ENCODE data around the gene MAPKAP1.

The MAPKAP1 gene

DNA sequence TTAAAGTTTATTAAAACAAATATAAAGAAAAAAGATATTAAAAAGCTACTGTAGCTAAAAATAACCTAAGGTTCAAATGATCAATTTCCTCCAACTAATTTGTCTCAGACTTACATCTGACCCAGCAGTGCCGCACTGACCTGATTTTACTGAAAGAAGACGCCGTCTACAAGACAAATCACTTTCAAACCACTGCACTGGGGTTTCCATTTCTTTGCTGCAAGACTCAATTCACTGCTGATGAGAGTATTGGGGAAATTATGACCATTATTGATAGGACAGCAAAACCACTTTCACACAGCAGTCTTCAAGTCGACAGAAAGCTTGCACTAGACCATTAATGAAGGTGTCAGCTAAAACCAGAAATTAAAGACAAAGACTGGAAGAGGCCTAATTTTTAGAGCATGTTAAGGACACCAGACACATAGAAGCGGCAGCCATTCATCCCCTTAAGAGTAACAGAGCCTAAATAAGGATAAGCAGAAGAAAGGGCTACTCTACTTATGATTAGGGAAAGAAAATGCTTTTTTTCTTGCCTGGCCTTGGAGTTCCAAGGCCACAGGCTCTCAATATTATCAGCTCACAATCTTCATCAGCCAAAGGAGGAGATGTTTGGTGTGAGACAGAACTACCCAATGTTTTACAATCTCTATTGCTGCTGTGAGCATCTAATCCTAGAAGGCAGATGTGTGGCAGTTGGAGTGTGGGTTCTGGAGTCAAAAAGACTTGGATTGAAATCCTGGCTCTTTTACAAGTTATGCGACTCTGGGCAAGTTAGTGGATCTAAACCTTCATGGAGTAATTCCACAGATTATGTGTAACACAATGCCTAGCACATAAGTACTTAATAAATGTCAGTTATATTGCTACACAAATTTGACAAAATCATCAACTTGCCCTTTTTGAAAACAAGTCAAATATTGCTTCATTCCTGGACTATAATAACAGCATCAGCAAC lies 190.7 kb downstream of the MAPKAP1 start:
- Histone ChIP-seq H3K27me3 (ENCODE audit: insufficient read depth, poor library complexity, severe bottlenecking) (no peaks in the 10 kb centered on the region), H3K4me3 (replicated peaks; ENCODE audit: insufficient read depth, low read length) (no peak overlapping the region), H3K27ac (replicated peaks) (no peak overlapping the region)
- DNase-seq (ENCODE audit: low read depth in 1 of 2, low spot score in 1 of 2) = no peak
- TF ChIP-seq, protein P1, sequence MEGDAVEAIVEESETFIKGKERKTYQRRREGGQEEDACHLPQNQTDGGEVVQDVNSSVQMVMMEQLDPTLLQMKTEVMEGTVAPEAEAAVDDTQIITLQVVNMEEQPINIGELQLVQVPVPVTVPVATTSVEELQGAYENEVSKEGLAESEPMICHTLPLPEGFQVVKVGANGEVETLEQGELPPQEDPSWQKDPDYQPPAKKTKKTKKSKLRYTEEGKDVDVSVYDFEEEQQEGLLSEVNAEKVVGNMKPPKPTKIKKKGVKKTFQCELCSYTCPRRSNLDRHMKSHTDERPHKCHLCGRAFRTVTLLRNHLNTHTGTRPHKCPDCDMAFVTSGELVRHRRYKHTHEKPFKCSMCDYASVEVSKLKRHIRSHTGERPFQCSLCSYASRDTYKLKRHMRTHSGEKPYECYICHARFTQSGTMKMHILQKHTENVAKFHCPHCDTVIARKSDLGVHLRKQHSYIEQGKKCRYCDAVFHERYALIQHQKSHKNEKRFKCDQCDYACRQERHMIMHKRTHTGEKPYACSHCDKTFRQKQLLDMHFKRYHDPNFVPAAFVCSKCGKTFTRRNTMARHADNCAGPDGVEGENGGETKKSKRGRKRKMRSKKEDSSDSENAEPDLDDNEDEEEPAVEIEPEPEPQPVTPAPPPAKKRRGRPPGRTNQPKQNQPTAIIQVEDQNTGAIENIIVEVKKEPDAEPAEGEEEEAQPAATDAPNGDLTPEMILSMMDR (IDR thresholded peaks at IDR 0.05; ENCODE audit: insufficient read depth, low read length) = no peak
- no peak for TF ChIP-seq SPI1 (IDR thresholded peaks at IDR 0.05; ENCODE audit: borderline replicate concordance, low read depth)
- TF ChIP-seq POLR2AphosphoS5 (IDR thresholded peaks at IDR 0.05; ENCODE audit: low read depth) = no peak
- TF ChIP-seq REST (IDR thresholded peaks at IDR 0.05; ENCODE audit: insufficient replicate concordance, low read depth) = no peak
- no peak for TF ChIP-seq GABPA (IDR thresholded peaks at IDR 0.05; ENCODE audit: low read depth)

DNA sequence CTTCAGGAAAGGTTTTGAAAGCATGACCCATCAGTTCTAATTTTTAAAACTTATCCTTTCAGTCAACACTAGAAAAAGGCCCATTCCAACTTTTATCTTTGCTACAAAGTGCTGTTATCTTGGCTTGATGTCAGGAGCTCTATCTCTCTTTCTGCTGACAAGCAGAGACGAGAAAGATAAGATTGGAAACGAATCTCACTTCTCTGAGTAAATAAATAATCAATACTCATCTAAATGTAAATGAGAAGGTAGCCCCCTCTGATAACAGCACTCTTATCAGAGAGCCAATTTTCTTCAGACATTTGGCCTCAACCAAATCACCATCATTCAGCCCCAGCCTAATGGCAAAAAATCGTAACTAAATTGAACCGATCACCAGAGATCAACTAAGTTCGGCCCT lies 191.7 kb downstream of the MAPKAP1 start:
- TF ChIP-seq POLR2AphosphoS5 (IDR thresholded peaks at IDR 0.05; ENCODE audit: low read depth) (no peak), SPI1 (IDR thresholded peaks at IDR 0.05; ENCODE audit: borderline replicate concordance, low read depth) (no peak), REST (IDR thresholded peaks at IDR 0.05; ENCODE audit: insufficient replicate concordance, low read depth) (no peak)
- TF ChIP-seq, protein P1 (IDR thresholded peaks at IDR 0.05; ENCODE audit: insufficient read depth, low read length) = no peak
- no peak overlapping the region for H3K4me3 ChIP-seq (replicated peaks; ENCODE audit: insufficient read depth, low read length)
- no peak for DNase-seq (ENCODE audit: low read depth in 1 of 2, low spot score in 1 of 2)
- H3K27me3 ChIP-seq (ENCODE audit: insufficient read depth, poor library complexity, severe bottlenecking) = no peaks in the 10 kb centered on the region
- no peak overlapping the region for H3K27ac ChIP-seq (replicated peaks)

DNA sequence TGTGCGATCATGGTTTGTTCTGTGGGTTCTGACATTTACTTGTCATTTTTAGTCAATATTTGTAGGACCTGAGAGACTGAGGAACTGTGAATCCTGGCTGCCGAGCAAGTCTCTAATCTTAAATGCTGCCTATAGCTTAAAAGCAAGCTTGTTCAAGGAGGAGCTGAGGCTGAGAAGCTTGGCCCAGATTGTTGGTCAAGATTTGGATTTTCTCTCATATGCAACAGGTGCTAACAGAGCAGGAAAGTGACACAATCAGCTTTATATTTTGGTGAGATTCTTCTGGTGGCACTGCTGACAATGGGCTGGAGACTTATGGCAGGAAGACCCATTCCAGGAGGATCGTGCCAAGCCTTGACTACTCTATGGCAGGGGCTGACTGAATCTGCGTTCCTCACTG lies 192.5 kb downstream of the MAPKAP1 start:
- no peak for DNase-seq (ENCODE audit: low read depth in 1 of 2, low spot score in 1 of 2)
- Histone ChIP-seq H3K4me3 (replicated peaks; ENCODE audit: insufficient read depth, low read length) (no peak overlapping the region), H3K27ac (replicated peaks) (no peak overlapping the region), H3K27me3 (ENCODE audit: insufficient read depth, poor library complexity, severe bottlenecking) (no peaks in the 10 kb centered on the region)
- TF ChIP-seq POLR2AphosphoS5 (IDR thresholded peaks at IDR 0.05; ENCODE audit: low read depth) = no peak
- no peak for TF ChIP-seq SPI1 (IDR thresholded peaks at IDR 0.05; ENCODE audit: borderline replicate concordance, low read depth)
- no peak for TF ChIP-seq GABPA (IDR thresholded peaks at IDR 0.05; ENCODE audit: low read depth)
- TF ChIP-seq, protein P1 (IDR thresholded peaks at IDR 0.05; ENCODE audit: insufficient read depth, low read length) = no peak
- no peak for TF ChIP-seq REST (IDR thresholded peaks at IDR 0.05; ENCODE audit: insufficient replicate concordance, low read depth)

Measured in HL-60 (cell line).